ENCODE measurements around the gene TEX29. TPM values are rescaled to one million over a fixed set of nuclear protein-coding genes. Genes with fewer than 3 reads are reported as not detected.

TEX29 gene
- total RNA-seq, 1 experiment from 2014 or later, result not detected

DNA sequence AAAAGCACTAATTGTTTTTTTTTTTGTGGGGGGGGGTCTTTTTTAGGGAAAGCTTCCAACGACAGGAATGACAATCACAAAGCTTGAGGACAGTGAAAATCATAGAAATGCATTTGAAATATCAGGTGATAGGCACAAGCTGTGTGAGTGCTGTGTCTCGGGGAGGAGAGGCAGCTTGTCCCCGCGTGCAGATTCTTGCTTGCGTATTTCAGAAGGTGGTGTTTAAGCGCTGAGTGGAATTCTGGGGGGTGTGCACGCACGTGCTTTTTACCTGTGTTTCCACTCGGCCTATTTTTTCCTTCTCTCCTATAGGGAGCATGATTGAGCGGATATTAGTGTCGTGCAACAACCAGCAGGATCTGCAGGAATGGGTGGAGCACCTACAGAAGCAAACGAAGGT lies 40.2 kb upstream of the TEX29 start:
- intact Hi-C loops (cut with micrococcal nuclease; ENCODE audit: unreplicated experiment) (no loop called here), in situ Hi-C loops (cut with HindIII; ENCODE audit: low pct_unique_long_range_greater_than_20kb, low sequenced_read_pairs) (no loop called here)
- no TSS peak for BruUV-seq (replicated peaks)
- Histone ChIP-seq H3K4me1 (ENCODE audit: control insufficient read depth, insufficient read depth, low read length) (no peaks in the 10 kb centered on the region), H3K9me3 (ENCODE audit: control insufficient read depth, insufficient read depth, low read depth, low read length) (no peaks in the 10 kb centered on the region), H3K4me3 (ENCODE audit: low read depth in 2 of 2, low read length in 2 of 2) (no peak overlapping the region), H3K27me3 (ENCODE audit: control insufficient read depth, insufficient read depth, low read length) (no peaks in the 10 kb centered on the region), H3K27ac (ENCODE audit: low read length) (no peak overlapping the region), H3K36me3 (ENCODE audit: control insufficient read depth, insufficient read depth, low read length) (no peaks in the 10 kb centered on the region; the same call in 1 of the 2 replicates)
- TF ChIP-seq POLR2AphosphoS5 (IDR thresholded peaks at IDR 0.05; ENCODE audit: low read depth, low read length) (no peak), SIN3A (IDR thresholded peaks at IDR 0.05; ENCODE audit: borderline replicate concordance, insufficient read depth, low read depth, low read length) (no peak), TCF7L2 (IDR thresholded peaks at IDR 0.05; ENCODE audit: low read depth, low read length) (no peak)
- TF ChIP-seq, protein P1, sequence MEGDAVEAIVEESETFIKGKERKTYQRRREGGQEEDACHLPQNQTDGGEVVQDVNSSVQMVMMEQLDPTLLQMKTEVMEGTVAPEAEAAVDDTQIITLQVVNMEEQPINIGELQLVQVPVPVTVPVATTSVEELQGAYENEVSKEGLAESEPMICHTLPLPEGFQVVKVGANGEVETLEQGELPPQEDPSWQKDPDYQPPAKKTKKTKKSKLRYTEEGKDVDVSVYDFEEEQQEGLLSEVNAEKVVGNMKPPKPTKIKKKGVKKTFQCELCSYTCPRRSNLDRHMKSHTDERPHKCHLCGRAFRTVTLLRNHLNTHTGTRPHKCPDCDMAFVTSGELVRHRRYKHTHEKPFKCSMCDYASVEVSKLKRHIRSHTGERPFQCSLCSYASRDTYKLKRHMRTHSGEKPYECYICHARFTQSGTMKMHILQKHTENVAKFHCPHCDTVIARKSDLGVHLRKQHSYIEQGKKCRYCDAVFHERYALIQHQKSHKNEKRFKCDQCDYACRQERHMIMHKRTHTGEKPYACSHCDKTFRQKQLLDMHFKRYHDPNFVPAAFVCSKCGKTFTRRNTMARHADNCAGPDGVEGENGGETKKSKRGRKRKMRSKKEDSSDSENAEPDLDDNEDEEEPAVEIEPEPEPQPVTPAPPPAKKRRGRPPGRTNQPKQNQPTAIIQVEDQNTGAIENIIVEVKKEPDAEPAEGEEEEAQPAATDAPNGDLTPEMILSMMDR (IDR thresholded peaks at IDR 0.05), result no peak
- TF ChIP-seq, protein P2, sequence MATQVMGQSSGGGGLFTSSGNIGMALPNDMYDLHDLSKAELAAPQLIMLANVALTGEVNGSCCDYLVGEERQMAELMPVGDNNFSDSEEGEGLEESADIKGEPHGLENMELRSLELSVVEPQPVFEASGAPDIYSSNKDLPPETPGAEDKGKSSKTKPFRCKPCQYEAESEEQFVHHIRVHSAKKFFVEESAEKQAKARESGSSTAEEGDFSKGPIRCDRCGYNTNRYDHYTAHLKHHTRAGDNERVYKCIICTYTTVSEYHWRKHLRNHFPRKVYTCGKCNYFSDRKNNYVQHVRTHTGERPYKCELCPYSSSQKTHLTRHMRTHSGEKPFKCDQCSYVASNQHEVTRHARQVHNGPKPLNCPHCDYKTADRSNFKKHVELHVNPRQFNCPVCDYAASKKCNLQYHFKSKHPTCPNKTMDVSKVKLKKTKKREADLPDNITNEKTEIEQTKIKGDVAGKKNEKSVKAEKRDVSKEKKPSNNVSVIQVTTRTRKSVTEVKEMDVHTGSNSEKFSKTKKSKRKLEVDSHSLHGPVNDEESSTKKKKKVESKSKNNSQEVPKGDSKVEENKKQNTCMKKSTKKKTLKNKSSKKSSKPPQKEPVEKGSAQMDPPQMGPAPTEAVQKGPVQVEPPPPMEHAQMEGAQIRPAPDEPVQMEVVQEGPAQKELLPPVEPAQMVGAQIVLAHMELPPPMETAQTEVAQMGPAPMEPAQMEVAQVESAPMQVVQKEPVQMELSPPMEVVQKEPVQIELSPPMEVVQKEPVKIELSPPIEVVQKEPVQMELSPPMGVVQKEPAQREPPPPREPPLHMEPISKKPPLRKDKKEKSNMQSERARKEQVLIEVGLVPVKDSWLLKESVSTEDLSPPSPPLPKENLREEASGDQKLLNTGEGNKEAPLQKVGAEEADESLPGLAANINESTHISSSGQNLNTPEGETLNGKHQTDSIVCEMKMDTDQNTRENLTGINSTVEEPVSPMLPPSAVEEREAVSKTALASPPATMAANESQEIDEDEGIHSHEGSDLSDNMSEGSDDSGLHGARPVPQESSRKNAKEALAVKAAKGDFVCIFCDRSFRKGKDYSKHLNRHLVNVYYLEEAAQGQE (IDR thresholded peaks at IDR 0.05; ENCODE audit: insufficient read depth in 1 of 2, low read depth in 2 of 2, low read length in 1 of 2), result no peak
- no peak for DNase-seq (ENCODE audit: low read depth, low spot score)
- ChIA-PET POLR2A (no interaction called here), CTCF (interaction anchor here (0.7 kb wide), 1 partner anchor 160 kb away, joined by 3 read pairs; no protein-coding TSS in a partner anchor)
- ATAC-seq, result no peak

DNA sequence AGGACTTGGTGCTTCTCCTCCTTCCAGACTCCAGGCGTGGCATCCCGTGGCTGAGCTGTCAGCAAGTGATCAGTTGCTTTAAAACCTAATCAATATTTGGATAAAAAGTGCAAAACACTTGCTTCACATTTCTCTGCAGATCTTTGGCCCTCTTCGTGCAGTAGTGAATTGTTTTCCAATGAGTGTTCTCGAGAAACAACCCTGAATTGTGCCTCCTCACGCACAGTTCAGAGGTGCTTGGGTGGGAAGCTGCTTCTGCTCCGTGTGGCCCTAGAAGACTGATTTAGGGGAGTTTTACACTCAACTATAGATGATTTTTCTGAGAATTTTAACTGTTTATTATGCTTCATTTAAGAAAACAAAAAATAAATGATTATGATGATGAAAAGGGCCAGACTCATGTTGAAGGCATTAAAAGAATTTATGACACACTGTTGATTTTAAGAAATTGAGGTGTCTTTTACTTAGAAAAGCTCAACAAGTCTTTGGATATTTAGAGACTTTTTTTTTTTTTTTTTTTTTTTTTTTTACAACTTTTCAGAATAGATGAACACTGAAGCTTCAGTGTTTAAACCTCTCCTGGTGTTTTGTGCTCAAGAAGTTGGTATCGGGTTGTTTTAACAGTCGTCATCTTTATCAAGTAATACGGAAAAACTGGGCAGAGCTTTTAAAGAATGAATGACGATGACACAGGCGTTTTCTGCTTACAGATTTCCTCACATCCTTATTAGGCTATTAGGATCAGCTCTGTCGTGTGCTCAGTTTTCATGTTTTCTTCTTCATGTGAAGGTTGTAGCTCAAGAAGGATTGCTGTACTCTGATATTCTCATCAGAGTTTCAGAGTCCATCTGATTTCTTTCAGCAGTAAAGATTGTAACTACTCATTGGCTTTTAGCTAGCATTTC lies 39.5 kb upstream of the TEX29 start:
- DNase-seq (ENCODE audit: low read depth, low spot score) (no peak), ATAC-seq (no peak)
- in situ Hi-C loops (cut with HindIII; ENCODE audit: low pct_unique_long_range_greater_than_20kb, low sequenced_read_pairs) (no loop called here), intact Hi-C loops (cut with micrococcal nuclease; ENCODE audit: unreplicated experiment) (no loop called here)
- POLR2A ChIA-PET, result no interaction called here
- peaks cover 2% of the 10 kb centered on the region; the same call in 1 of the 2 replicates for H3K36me3 ChIP-seq (ENCODE audit: control insufficient read depth, insufficient read depth, low read length)
- BruUV-seq (replicated peaks), result no TSS peak
- no peak overlapping the region for H3K27ac ChIP-seq (ENCODE audit: low read length)
- H3K4me3 ChIP-seq (ENCODE audit: low read depth in 2 of 2, low read length in 2 of 2), result no peak overlapping the region
- no peaks in the 10 kb centered on the region for H3K27me3 ChIP-seq (ENCODE audit: control insufficient read depth, insufficient read depth, low read length)
- no peaks in the 10 kb centered on the region for H3K4me1 ChIP-seq (ENCODE audit: control insufficient read depth, insufficient read depth, low read length)
- CTCF ChIA-PET, result interaction anchor here (0.7 kb wide), 1 partner anchor 159 kb away, joined by 3 read pairs; no protein-coding TSS in a partner anchor
- TF ChIP-seq, protein P1 (IDR thresholded peaks at IDR 0.05), result no peak
- TF ChIP-seq, protein P2 (IDR thresholded peaks at IDR 0.05; ENCODE audit: insufficient read depth in 1 of 2, low read depth in 2 of 2, low read length in 1 of 2), result no peak
- no peak for TF ChIP-seq POLR2AphosphoS5 (IDR thresholded peaks at IDR 0.05; ENCODE audit: low read depth, low read length)
- no peak for TF ChIP-seq TCF7L2 (IDR thresholded peaks at IDR 0.05; ENCODE audit: low read depth, low read length)
- TF ChIP-seq SIN3A (IDR thresholded peaks at IDR 0.05; ENCODE audit: borderline replicate concordance, insufficient read depth, low read depth, low read length), result no peak
- no peaks in the 10 kb centered on the region for H3K9me3 ChIP-seq (ENCODE audit: control insufficient read depth, insufficient read depth, low read depth, low read length)
